Embryonic facial prominence (tissue), 1 donor: ENCODE data around the gene AP2A1.
A peak's percentile ranks its signal among the peaks of the same experiment; 100 is the strongest.

Experiments used
- DNase-seq: peaks from one replicate; pipeline ENCODE4 v3.0.0-alpha.2; 2016; ENCODE audit errors: extremely low spot score

AP2A1 gene

GRCh38 chr19:49766007-49766929, 533 bp upstream of the AP2A1 start:
- DNase-seq: peak; percentile 100

DNA sequence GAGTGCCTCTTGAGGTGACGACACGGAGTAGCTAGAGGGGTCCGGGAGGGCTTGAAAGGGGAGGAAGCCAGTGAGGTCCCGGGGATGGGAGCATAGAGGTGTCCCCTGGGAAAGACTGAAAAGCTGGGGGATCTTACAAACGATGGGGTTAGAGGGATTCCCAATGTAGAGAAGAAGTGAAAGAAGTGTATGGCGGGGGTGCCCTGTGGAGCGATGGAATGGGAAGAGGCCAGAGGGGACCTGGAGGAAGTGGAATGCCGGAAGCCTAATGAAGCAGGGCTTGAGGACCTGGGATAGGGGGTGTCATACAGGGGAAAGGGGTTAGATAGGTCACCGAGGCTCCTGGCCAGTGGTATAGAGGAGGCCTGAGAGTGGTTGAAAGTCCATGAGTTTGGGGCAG, 580 bp downstream of the AP2A1 start:
- DNase-seq: no peak

- DNase-seq: no peak
Observed at GRCh38 chr19:49767967-49768581, 1.3 kb downstream of the AP2A1 start.

- DNase-seq: no peak
Observed at GRCh38 chr19:49770529-49770928, 3.7 kb downstream of the AP2A1 start.

DNA sequence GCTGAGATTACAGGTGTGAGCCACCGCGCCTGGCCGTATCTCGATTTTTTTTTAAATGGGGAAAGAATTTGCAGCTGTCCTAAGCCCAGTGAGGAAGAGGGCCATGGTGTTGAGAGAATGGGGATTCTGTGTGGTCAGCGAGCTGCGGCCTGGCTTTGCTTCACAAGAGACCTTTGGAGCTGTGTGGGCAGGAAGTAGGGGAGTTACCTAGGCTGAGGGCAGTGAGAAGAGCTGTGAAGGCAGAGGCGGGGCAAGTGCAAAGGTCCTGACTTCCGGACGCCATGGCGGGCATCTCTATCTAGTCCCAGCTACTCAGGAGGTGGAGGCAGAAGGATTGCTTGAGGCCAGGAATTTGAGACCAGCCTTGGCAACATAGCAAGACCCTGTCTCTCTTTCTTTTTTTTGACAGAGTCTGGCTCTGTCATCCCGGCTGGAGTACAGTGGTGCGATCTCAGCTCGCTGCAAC, 4.9 kb downstream of the AP2A1 start:
- no peak for DNase-seq

- no peak for DNase-seq
Observed at GRCh38 chr19:49772850-49773432, 6.1 kb downstream of the AP2A1 start.

DNA sequence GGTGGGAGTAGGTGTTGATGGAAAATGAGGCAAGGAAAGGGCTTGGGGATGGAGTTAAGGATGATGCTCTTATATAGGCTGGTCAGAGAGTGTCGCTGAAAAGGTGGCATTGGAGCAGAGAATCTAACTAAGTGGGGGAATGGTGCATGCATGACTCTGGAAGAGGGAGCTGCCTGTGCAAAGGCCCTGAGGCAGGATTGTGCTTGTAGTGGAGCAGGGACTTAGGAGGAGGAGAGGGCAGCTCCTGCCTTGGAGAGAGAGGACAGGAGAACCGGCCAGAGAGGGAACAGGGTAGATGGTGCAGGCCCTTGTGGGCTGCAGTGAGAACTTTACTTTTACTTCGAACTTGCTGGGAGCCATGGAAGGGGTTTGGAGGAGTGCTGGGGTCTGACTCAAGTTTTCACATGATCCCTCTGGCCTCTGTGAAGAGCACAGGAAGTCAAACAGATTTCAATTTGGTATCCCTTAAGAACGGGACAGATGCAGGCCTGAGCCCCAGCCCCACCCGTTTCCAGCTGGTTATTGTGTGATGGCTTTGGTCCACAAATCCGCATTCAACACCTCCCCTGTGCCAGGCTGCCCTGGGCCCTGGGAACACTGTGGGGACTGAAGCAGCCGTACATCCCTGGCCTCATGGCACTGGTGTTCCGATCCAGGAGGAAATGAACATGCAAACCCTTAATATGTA, 7.0 kb downstream of the AP2A1 start:
- no peak for DNase-seq

DNA sequence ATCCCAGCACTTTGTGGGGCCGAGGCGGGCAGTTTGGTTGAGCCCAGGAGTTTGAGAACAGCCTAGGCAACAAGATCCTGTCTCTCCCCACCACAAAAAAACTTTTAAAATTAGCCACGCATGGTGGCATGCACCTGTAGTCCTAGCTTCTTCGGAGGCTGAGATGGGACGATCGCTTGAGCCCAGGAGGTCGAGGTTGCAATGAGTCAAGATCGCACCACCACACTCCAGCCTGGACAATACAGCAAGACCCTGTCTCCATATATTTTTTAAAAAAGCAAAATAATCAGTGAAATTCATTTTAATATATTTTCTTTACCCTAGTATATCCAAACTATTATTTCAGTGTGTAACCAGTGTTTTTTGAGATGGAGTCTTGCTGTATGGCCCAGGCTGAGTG, 8.2 kb downstream of the AP2A1 start:
- no peak for DNase-seq

DNA sequence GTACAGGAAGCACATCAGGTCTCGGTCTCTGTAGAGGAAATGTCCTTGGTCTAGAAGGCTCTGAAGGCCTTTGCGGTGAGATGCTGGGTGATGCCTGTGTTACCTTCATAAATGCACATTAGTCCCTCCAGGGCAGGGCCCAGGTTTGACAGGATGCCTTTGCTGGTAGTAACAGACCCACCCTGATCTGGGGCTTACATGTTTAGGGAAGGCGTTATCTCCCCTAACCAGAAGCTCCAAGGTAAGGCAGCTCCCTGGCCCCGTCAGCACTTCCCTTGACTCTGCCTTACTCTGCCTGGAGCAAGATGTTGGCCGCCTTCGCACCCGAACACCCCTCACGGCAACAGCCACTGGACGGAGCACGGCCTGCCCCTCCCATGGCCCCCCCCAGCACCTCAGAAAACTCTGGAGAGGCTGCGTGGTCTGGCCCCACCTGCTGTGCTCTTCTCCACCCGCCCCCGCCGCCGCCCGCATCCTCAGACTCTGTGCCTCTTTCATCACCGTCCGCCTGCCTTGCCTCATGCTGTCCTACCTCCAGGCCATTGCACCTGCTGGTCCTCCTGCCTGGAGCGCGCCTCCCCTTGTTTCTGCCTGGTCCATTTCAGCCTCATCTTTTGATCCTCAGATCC, 9.1 kb downstream of the AP2A1 start:
- DNase-seq: no peak

- DNase-seq: no peak
Observed at GRCh38 chr19:49776371-49776764, 9.6 kb downstream of the AP2A1 start.

- DNase-seq: no peak
Observed at GRCh38 chr19:49779731-49780555, 13.1 kb downstream of the AP2A1 start.

- DNase-seq: no peak
Observed at GRCh38 chr19:49780861-49781260, 14.1 kb downstream of the AP2A1 start.

GRCh38 chr19:49781394-49781793, 14.6 kb downstream of the AP2A1 start:
- no peak for DNase-seq

- DNase-seq: no peak
Observed at GRCh38 chr19:49782515-49782914, 15.7 kb downstream of the AP2A1 start.

- no peak for DNase-seq
Observed at GRCh38 chr19:49786376-49786820, 19.6 kb downstream of the AP2A1 start.

- DNase-seq: no peak
Observed at GRCh38 chr19:49787746-49788145, 20.9 kb downstream of the AP2A1 start.

GRCh38 chr19:49788857-49789256, 22.1 kb downstream of the AP2A1 start:
- no peak for DNase-seq

DNA sequence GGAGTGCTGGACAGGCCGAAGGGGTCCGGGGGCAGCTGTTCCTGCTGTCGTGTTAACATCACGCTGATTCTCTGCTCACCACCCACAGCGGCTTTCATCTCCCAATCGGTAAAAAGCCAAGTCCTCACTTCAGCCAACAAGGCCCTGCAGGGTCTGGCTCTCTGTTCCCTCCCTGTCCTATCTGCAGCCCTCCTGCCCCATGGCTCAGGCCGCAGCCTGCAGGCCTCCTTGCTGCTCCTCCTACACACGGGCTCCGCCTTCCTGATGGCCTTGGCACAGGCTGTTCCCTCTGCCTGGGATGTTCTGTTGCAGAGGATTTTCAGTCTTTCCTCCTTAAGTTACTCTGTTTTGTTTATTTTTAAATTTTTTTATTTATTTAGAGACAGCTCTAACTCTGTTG, 24.1 kb downstream of the AP2A1 start:
- DNase-seq: no peak

DNA sequence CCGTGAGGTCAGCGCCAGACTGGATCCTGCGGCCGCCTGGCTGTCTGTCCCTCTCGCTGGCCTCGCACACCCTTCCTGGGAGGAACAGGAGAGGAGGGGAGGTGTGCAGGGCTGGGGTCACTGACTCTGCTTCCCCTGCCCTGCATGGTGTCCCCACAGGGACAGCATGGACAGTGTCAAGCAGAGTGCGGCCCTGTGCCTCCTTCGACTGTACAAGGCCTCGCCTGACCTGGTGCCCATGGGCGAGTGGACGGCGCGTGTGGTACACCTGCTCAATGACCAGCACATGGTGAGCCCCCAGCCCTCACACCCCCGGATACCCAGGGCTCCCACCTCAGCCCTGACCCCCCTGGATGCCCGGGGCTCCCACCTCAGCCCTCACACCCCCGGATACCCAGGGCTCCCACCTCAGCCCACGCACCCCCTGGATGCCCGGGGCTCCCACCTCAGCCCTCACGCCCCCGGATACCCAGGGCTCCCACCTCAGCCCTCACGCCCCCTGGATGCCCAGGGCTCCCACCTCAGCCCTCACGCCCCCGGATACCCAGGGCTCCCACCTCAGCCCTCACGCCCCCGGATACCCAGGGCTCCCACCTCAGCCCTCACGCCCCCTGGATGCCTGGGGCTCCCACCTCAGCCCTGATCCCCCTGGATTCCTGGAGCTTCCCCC, 25.1 kb downstream of the AP2A1 start:
- DNase-seq: no peak
